HG02840 (cell line): Measurements from ENCODE around the gene HIBCH.
"Not testable (repeated sequence)": the region's sequence is repeated elsewhere in the genome, so short reads cannot be mapped to it uniquely, and the experiment has no call there.

Experiments
- ATAC-seq: cut with Tn5 transposase; IDR thresholded peaks from one replicate; pipeline ENCODE4 v1.9.1; 2021; ENCODE audit warnings: mild to moderate bottlenecking, moderate library complexity, moderate number of reproducible peaks; ENCODE audit not compliant: unreplicated experiment, low FRiP score

Gene HIBCH

DNA sequence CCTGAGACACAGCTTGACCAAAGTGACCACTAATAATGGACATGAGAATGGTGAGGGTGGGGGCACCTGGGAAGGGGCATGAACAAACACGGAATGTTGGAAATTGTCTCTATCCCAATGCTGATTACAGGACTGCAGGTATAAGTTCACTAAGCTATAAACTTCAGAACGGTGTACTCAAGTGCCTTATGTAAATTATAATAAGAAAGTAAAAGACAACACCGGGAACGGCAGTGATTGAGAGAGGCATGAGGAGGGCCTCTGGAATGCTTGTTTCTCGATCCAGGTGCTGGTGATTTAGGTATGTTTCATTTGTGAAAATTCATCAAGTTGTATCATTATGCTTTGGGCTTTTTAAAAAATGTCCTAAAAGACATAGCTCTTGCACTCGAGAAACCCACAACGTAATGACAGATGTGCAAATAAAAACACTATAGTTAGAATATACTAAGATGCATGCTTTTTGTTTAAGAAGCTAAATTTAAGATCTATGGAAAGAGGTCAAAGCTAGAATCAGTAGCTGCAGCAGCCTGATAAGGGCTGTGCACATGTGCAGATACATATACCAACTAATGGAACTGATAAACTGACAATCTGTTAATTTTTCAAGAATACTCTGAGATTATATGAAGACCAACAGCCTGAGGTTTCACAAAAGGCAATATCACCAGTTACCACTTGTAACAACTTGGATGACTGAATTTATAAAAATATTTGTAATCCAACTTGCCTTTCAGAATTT is 7.6 kb downstream of the HIBCH start:
- no peak for ATAC-seq

DNA sequence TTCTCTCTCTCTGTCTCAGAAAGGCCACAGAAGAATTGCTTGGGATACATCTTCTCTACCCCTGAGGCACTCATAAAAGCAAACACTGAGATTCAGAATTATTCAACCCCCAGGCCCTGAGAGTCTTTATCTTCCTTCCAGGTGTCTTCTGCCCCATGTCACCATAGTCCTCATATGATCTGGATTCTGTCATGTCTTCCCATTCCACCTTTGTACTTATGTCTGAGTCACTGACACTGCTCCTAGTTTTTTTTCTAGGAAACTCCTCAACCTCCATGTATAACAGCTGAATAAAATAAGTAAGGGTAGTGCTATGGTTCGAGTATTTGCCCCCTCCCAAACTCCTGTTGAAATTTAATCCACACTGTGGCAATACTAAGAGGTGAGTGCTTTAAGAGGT is 11.6 kb downstream of the HIBCH start:
- ATAC-seq, result no peak

- no peak for ATAC-seq
Observed at GRCh38 chr2:190304404-190304803, 15.2 kb downstream of the HIBCH start.

GRCh38 chr2:190303647-190304046 is 16.0 kb downstream of the HIBCH start:
- ATAC-seq, result no peak

DNA sequence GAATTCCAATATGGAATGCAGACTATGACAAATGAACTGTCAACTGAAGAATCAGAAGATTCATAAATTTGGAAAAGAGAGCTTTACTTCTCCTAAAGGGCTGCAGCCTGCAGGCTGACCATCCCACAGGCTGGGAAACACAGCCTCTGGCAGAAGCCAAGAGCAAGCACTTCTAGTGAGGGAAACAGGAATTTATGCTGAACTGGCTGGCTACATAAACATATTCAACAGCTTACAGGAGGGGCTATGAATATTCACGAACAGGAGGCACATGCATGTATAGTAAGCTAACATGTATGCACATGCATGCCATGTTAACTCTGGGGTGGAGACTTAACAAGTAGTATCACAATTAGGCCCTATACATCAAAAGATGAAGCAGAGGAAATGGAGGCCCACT is 17.6 kb downstream of the HIBCH start:
- no peak for ATAC-seq

GRCh38 chr2:190301032-190301431 is 18.6 kb downstream of the HIBCH start:
- ATAC-seq, result no peak

GRCh38 chr2:190297880-190298279 is 21.7 kb downstream of the HIBCH start:
- not testable (repeated sequence) for ATAC-seq

DNA sequence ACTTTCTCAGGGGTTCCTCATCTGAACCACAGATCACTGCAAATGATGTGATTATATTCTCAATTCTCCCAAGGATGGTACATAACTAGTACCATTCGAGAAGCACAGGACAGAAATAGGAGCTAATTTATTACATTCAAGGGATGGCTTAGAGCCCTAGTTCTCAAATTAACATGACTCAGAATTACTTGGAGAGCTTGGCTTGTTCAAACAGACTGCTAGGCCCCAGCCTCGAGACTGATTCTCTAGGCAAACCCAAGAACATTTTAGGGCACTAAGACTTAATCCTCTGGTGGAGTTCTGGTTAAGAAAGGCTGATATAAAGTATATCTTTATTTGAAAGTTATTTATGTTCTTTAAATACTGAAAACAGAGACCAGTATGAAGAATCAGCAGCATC is 35.8 kb downstream of the HIBCH start:
- no peak for ATAC-seq

DNA sequence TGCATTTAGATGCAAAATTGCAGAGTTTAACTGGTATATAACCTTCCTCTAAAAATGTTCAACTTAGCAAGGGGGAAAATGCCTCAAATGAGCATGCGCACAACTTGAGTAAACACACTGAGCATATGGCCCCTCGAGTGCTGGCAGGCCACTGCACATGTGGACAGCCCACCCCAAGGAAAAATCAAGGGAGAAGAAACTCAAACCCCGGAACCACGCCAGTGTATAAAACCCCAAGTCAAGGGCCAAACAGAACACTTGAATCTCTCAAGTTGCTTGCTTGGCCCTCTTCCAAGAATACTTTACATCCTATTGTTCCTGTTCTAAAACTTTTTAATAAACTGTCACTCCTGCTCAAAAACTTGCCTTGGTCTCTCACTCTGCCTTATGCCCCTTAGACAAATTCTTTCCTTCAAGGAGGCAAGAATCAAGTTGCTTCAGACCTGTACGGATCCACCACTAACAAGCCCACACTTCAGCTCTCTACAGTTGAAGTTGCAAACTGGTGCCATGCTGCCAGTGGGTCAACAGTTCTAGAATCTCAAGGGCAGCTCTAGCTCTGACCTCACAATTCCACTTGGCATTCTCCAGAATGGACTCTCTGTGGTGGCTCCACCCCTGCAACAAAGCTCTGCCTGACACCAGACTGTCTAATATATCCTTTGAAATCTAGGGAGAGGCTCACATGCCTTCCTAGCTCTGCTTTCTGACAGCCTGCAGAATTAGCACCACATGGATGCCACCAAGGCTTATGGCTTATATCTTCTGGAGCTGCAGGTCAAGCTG is 38.9 kb downstream of the HIBCH start:
- no peak for ATAC-seq

DNA sequence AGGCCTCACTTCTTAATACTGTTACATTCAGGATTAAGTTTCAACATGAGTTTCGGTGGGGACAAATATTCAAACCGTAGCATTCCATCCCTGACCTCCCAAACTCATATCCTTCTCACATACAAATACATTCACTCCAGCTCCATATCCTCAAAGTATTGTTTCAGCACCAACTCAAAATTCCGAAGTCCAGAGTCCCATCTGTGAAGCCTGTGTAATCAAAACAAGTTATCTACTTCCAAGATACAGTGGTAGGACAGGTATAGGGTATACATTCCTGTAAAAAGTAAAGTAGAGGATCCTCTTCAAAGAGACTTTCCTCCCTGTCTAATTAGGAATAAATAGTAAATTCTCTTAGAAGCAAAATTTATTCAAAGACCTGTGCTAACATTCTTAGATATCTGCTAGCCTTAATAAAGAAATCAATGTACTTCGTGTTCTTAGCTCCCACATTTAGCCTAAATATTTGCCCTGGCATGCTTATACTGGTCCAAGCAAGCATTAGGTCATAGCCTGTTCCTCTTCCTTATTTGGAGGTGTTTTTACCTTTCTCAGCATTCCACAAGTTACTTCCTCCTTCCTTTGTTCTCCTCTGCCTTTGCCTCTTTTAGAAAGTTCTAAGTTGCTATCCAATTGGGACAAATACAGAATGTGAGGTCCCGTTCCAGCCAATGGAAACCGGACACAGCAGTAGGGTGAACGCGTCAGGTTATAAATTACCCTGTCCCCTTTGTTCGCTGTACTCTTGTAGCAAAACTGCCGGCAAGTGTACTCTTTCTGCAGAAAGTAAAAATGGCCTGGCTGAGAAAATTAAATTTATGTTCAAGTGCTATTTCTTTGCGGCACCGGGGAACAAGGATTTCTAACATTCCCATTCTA is 40.1 kb downstream of the HIBCH start:
- ATAC-seq, result not testable (repeated sequence)

DNA sequence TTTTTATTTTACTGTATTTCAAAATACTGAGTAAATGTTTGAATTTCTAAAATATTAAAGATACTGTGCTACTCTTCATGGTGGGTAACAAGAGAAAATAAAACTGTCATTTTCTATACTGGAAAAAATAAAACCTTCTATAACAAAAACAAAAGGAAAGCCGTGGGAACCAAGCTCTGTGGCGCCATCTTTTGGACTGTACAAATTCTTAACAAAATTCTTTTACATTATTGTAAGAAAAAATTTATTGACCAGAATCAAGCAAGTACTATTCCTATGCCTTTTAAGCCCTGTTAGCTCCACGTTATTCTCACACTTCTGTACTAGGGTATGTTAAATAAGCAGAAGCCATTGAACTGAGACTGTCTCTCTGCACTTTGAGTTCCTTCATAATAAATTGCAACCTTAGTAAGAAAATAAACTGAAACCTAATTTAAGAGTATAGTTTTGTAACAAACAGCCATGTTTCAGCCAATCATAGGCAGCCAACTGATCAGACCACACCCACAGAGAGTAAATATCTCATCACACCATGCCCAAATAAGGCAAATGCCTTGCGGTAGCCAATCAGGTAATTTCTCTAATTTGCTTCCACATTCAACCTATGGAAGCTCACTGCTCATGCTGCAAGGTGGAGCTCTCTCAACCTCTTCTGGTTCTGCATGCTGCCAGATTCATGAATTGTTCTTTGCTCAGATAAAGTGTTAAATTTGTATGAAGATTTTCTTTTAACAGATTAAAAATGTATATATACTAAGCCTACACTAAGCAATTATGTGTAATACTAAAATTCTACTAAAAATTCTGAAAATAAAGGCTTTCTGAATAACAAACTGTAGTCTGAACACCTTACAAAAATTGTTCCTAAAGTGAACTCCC is 42.2 kb downstream of the HIBCH start:
- no peak for ATAC-seq

GRCh38 chr2:190272457-190272842 is 47.2 kb downstream of the HIBCH start:
- no peak for ATAC-seq

DNA sequence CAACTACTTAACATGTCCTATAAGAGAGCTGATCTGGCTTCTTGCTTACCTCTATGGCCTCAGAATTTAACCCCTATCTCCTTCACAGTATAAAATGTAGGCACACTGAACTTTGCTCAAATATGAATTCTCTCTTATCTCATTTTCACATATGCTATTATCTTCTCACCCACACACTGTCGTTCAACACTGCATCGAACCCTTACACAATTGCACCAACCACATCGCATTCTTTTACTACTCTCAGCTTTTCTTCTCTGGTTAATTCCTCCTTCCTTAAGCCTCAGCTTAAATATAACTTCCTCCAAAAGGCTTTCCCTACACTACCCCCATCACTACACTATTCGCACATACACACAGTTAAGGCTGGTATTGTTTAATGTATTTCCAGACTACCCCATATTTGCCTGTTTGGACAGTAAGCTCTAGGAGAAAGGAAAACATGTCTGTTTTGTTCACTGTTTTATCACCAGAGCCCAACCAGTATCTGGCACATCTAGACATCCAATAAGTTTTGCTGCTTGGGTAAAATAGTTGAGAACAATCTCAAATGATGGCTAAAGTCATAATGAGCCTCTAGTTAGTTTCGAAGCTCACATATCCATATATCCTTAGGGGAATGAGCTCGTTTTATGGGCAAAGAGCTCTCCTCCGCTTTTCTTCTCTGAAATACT is 47.7 kb downstream of the HIBCH start:
- no peak for ATAC-seq

- no peak for ATAC-seq
Observed at GRCh38 chr2:190270298-190270697, 49.3 kb downstream of the HIBCH start.

DNA sequence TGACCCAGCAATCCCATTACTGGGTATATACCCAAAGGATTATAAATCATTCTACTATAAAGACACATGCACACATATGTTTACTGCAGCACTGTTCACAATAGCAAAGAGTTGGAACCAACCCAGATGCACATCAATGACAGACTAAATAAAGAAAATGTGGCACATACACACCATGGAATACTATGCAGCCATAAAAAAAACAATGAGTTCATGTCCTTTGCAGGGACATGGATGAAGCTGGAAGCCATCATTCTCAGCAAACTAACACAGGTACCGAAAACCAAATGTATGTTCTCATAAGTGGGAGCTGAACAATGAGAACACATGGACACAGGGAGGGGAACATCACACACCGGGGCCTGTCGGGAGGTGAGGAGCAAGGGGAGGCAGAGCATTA is 49.9 kb downstream of the HIBCH start:
- ATAC-seq, result not testable (repeated sequence)

DNA sequence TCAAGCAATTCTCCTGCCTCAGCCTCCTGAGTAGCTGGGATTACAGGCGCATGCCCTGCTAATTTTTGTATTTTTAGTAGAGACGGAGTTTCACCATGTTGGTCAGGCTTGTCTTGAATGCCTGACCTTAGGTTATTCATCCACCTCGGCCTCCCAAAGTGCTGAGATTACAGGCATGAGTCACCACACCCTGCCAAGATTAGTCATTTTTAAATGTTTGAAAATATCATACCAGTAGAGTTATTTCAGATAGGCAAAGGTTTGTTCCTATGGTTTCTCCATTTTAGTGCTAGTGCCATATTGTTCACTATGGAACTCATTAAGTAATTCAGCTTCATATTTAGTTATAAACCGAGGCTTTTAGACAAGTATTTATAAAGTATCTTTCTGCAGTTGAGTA is 52.3 kb downstream of the HIBCH start:
- no peak for ATAC-seq

- no peak for ATAC-seq
Observed at GRCh38 chr2:190266314-190266713, 53.3 kb downstream of the HIBCH start.

DNA sequence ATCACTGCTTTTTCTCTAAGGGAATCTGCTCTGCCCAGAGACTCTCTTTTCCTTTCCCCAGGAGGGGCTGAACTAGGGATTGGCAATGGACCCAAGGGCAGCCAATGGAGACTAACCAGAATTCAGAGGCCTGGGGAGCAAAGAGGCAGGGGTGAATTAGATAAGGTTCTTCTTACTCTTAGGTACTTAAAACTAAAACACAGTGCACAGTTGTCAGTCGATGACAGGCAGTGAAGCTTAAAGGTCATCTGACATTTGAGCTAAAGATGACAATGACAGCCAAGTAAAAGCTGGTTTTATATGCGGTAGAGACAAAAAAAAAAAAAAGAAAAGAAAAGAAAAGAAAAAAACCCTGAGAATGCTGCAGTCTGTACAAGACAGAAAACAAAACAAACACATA is 57.8 kb downstream of the HIBCH start:
- ATAC-seq, result no peak

DNA sequence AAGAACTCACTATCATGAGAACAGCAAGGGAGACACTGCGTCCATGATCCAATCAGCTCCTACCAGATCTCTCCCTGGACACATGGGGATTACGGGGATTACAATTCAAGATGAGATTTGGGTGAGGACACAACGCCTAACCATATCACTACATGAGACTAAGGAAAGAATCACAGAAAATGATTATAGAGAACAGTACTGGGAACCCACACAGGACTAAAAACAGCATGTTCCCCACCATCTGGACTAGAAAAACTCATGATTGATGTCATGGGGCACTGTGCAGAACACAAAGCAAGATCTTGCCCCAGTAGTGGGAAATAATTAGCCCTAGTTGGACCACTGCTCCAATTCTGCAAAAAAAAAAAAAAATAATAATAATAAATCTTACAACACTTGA is 63.5 kb downstream of the HIBCH start:
- no peak for ATAC-seq

DNA sequence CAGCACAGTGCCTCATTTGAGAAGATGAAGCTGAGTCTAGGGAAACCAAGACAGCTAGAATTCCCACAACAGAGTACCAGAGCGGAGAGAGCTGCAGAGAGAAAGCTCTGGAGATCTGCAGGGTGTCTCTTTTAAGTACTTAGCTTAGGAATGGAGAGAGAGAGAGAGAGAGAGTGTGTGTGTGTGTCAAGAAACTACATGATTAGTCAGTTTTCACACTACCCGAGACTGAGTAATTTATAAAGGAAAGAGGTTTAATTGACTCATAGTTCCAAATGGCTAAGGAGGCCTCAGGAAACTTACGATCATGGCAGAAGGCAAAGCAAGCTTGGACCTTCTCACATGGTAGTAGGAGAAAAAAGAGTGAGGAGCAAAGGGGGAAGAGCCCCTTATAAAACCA is 64.0 kb downstream of the HIBCH start:
- ATAC-seq, result no peak
